Liver (tissue), 9 donors: Measurements from ENCODE around the gene RASL10B. TPM values are rescaled to one million over a fixed set of nuclear protein-coding genes. Genes with fewer than 3 reads are reported as not detected.

Experiments
- DNase-seq: peaks from one replicate; pipeline ENCODE4 v3.0.0-alpha.2; 2017; ENCODE audit warnings: low spot score
- H3K27ac ChIP-seq, 2 donors: one replicate each; pipeline ENCODE4 v1.7.0; 2013; ENCODE audit warnings: inconsistent platforms in 2 of 2, low read length in 2 of 2, control low read depth in 1 of 2, low read depth in 1 of 2, mild to moderate bottlenecking in 1 of 2
- H3K27me3 ChIP-seq, 4 donors: one replicate each; pipeline versions ENCODE4 v1.6.1 to v1.7.0; 2013; ENCODE audit warnings: low read length in 3 of 4, inconsistent platforms in 1 of 4, mild to moderate bottlenecking in 1 of 4, moderate library complexity in 1 of 4; ENCODE audit not compliant: control insufficient read depth in 4 of 4, insufficient read depth in 4 of 4
- H3K36me3 ChIP-seq, 4 donors: one replicate each; pipeline versions ENCODE4 v1.6.1 to v1.7.0; 2013; ENCODE audit warnings: low read length in 3 of 4, mild to moderate bottlenecking in 3 of 4, low read depth in 1 of 4, moderate library complexity in 1 of 4; ENCODE audit not compliant: control insufficient read depth in 4 of 4, insufficient read depth in 3 of 4
- H3K4me1 ChIP-seq, 4 donors: one replicate each; pipeline versions ENCODE4 v1.6.1 to v1.7.0; 2013; ENCODE audit warnings: low read length in 3 of 4, mild to moderate bottlenecking in 3 of 4, moderate library complexity in 1 of 4; ENCODE audit not compliant: control insufficient read depth in 4 of 4, insufficient read depth in 4 of 4
- H3K4me3 ChIP-seq, 3 donors: one replicate each; pipeline versions ENCODE4 v1.6.1 to v1.7.0; 2013; ENCODE audit warnings: low read length in 3 of 3, control low read depth in 1 of 3, low read depth in 1 of 3, mild to moderate bottlenecking in 1 of 3
- H3K9ac ChIP-seq, 2 donors: one replicate each; pipeline ENCODE4 v1.7.0; 2013; ENCODE audit warnings: low read length in 2 of 2, mild to moderate bottlenecking in 2 of 2, moderate library complexity in 2 of 2, control low read depth in 1 of 2, low read depth in 1 of 2
- H3K9me3 ChIP-seq, 4 donors: one replicate each; pipeline versions ENCODE4 v1.6.1 to v1.7.0; 2013; ENCODE audit warnings: low read length in 3 of 4; ENCODE audit not compliant: control insufficient read depth in 4 of 4
- EGR1 ChIP-seq, 2 donors: IDR thresholded peaks; 2 replicates each; pipeline ENCODE4 v1.6.1; 2016 to 2018; ENCODE audit warnings: antibody characterized with exemption in 2 of 2, low read depth in 2 of 2
- FOXA1 ChIP-seq: IDR thresholded peaks from 2 replicates; pipeline ENCODE4 v1.6.1; 2016; ENCODE audit warnings: antibody characterized with exemption
- GABPA ChIP-seq, 2 donors: IDR thresholded peaks in 1 of 2; conservative IDR thresholded peaks in 1 of 2; 2 replicates each; pipeline ENCODE4 v1.6.1; 2016; ENCODE audit warnings: antibody characterized with exemption in 2 of 2, mild to moderate bottlenecking in 1 of 2, moderate library complexity in 1 of 2
- HNF4A ChIP-seq, 2 donors: conservative IDR thresholded peaks; 2 replicates each; pipeline ENCODE4 v1.6.1; 2016; ENCODE audit warnings: antibody characterized with exemption in 2 of 2, mild to moderate bottlenecking in 2 of 2
- HNF4G ChIP-seq: IDR thresholded peaks from 2 replicates; pipeline ENCODE4 v1.6.1; 2016; ENCODE audit warnings: antibody characterized with exemption
- JUND ChIP-seq, 2 donors: IDR thresholded peaks; 2 replicates each; pipeline ENCODE4 v1.6.1; 2016; ENCODE audit warnings: antibody characterized with exemption in 2 of 2
- NR2F2 ChIP-seq: IDR thresholded peaks from 2 replicates; pipeline ENCODE4 v1.6.1; 2016; ENCODE audit warnings: antibody characterized with exemption
- REST ChIP-seq: IDR thresholded peaks from 2 replicates; pipeline ENCODE4 v1.6.1; 2016; ENCODE audit warnings: antibody characterized with exemption, mild to moderate bottlenecking
- RXRA ChIP-seq, 2 donors: IDR thresholded peaks; 2 replicates each; pipeline ENCODE4 v1.6.1; 2017 to 2018; ENCODE audit warnings: antibody characterized with exemption in 2 of 2, mild to moderate bottlenecking in 1 of 2
- SP1 ChIP-seq: IDR thresholded peaks from 2 replicates; pipeline ENCODE4 v1.6.1; 2018; ENCODE audit warnings: antibody characterized with exemption, mild to moderate bottlenecking
- TAF1 ChIP-seq: conservative IDR thresholded peaks from 2 replicates; pipeline ENCODE4 v1.6.1; 2016; ENCODE audit warnings: antibody characterized with exemption, mild to moderate bottlenecking
- YY1 ChIP-seq: IDR thresholded peaks from 2 replicates; pipeline ENCODE4 v1.6.1; 2016; ENCODE audit warnings: antibody characterized with exemption, mild to moderate bottlenecking
- WGBS: extraction: QIAGEN DNeasy Blood & Tissue Kit; methylation state at CpG from one replicate; pipeline ENCODE4 v1.1.7; 2013; 5-methylcytosine and 5-hydroxymethylcytosine counted together
- polyA plus RNA-seq, 2 donors: library from polyadenylated mRNA; stranded (reverse) in 1 of 2; unstranded in 1 of 2; fragments of 200-250 nt in 1 of 2; fragments of >200 nt in 1 of 2; fragmentation: Nextera tagmentation in 1 of 2; extraction: Ambion mirVana in 1 of 2; gene quantifications; one replicate each; pipeline versions ENCODE4 v1.2.1 to v1.2.3, GENCODE V29; 2013 to 2015
- total RNA-seq, 2 donors: library from RNA; depleted of rRNA; stranded (reverse); fragments of >200 nt; gene quantifications; one replicate each; pipeline ENCODE4 v1.2.3, GENCODE V29; 2014
- TF ChIP-seq, protein P1 (sequence below): IDR thresholded peaks from 2 replicates; pipeline ENCODE4 v1.6.1; 2016; ENCODE audit warnings: antibody characterized with exemption
- TF ChIP-seq, protein P2 (sequence below): IDR thresholded peaks from 2 replicates; pipeline ENCODE4 v1.6.1; 2016; ENCODE audit warnings: antibody characterized with exemption
- donor health status: healthy.
- donor health status: healthy.
- donor health status: healthy.
- donor health status: healthy.
- donor health status: healthy.

RASL10B gene
- total and polyA plus RNA-seq, 4 donors: 0.42 to 3.8 (median 2.2) TPM

DNA sequence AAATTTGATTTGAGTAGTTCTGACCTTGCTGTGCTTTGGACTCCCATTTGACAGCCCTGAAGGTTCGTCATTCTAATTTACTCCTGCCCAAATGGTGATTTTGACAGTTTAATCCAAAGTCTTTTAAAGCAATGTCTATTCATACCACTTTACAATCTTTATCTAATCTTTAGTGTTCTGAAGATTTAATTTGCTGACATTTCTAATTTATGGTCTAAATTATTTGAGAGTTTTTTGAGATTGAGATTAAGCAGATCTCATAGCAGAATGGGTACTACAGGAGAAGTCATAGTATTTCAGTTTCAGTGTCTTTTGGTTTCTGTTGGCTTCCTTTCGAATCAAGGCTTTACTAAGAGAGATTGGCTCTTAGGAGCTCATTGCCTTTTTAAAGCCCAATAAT lies 32.6 kb upstream of the RASL10B start:
- Histone ChIP-seq H3K9ac (no peak overlapping the region), H3K36me3 (peaks cover 0 to 9% (median 4%) of the 10 kb centered on the region in 4 donors), H3K27me3 (no peaks in the 10 kb centered on the region), H3K27ac (no peak overlapping the region), H3K4me3 (no peak overlapping the region), H3K4me1 (no peaks in the 10 kb centered on the region), H3K9me3 (no peaks in the 10 kb centered on the region)
- DNase-seq: no peak
- TF ChIP-seq SP1: no peak
- TF ChIP-seq YY1: no peak
- TF ChIP-seq GABPA (IDR thresholded peaks at IDR 0.05 in 1 of 2, conservative IDR thresholded peaks at IDR 0.05 in 1 of 2): no peak
- no peak for TF ChIP-seq RXRA (IDR thresholded peaks at IDR 0.05)
- TF ChIP-seq, protein P1, sequence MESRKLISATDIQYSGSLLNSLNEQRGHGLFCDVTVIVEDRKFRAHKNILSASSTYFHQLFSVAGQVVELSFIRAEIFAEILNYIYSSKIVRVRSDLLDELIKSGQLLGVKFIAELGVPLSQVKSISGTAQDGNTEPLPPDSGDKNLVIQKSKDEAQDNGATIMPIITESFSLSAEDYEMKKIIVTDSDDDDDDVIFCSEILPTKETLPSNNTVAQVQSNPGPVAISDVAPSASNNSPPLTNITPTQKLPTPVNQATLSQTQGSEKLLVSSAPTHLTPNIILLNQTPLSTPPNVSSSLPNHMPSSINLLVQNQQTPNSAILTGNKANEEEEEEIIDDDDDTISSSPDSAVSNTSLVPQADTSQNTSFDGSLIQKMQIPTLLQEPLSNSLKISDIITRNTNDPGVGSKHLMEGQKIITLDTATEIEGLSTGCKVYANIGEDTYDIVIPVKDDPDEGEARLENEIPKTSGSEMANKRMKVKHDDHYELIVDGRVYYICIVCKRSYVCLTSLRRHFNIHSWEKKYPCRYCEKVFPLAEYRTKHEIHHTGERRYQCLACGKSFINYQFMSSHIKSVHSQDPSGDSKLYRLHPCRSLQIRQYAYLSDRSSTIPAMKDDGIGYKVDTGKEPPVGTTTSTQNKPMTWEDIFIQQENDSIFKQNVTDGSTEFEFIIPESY: no peak
- no peak for TF ChIP-seq TAF1
- TF ChIP-seq FOXA1: no peak
- WGBS: 99% methylated on average over 2 of the region's 2 CpGs

DNA sequence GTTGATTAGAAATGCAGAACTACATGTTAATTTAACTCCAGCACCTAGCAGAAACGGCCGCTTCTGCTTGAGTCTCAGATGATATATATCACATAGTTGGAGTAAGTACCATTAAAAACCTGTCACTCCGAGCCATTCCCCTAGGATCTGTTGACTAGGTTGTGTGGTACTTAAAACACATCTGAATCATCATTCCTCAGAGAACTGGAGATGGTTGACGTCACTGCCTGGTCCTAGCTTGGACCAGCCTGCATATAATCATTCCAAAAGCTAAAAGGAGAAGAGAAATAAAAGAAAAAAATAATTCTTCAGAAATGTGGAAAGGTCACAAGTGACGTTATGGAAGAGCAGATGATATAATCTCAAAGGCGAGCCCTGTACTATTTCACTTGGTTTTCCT lies 31.3 kb upstream of the RASL10B start:
- no peak overlapping the region for H3K27ac ChIP-seq
- H3K27me3 ChIP-seq: no peaks in the 10 kb centered on the region
- H3K9ac ChIP-seq: no peak overlapping the region
- H3K4me1 ChIP-seq: no peaks in the 10 kb centered on the region
- H3K9me3 ChIP-seq: no peaks in the 10 kb centered on the region
- peaks cover 0 to 6% (median under 1%) of the 10 kb centered on the region in 4 donors for H3K36me3 ChIP-seq
- no peak overlapping the region for H3K4me3 ChIP-seq
- TF ChIP-seq GABPA (IDR thresholded peaks at IDR 0.05 in 1 of 2, conservative IDR thresholded peaks at IDR 0.05 in 1 of 2) (no peak), YY1 (no peak), REST (no peak), FOXA1 (no peak), NR2F2 (no peak), EGR1 (IDR thresholded peaks at IDR 0.05; ENCODE audit: low read depth in 2 of 2) (no peak), HNF4A (conservative IDR thresholded peaks at IDR 0.05) (no peak), HNF4G (no peak), RXRA (IDR thresholded peaks at IDR 0.05) (no peak), JUND (IDR thresholded peaks at IDR 0.05) (no peak)
- TF ChIP-seq, protein P2, sequence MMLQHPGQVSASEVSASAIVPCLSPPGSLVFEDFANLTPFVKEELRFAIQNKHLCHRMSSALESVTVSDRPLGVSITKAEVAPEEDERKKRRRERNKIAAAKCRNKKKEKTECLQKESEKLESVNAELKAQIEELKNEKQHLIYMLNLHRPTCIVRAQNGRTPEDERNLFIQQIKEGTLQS: no peak
- TF ChIP-seq, protein P1: no peak
- WGBS: 93% methylated on average over 6 of the region's 6 CpGs
- DNase-seq: no peak
